Erythroblast (primary cell): ENCODE results near the gene IKBKG.
A peak's percentile ranks its signal among the peaks of the same experiment; 100 is the strongest.

Source experiments
- GATA1 ChIP-seq: IDR thresholded peaks from 2 replicates; pipeline ENCODE4 v1.6.1; 2011; ENCODE audit warnings: low read depth, mild to moderate bottlenecking, control low read depth, low read length, moderate library complexity
- POLR2A ChIP-seq: IDR thresholded peaks from 2 replicates; pipeline ENCODE4 v1.6.1; 2011; ENCODE audit warnings: mild to moderate bottlenecking, low read length

GRCh38 chrX:154547245-154548027 lies at the start of gene IKBKG:
- TF ChIP-seq POLR2A = peak; percentile 61
- no peak for TF ChIP-seq GATA1
